ENCODE data around the gene NDUFA7. TPM values are rescaled to one million over a fixed set of nuclear protein-coding genes. Genes with fewer than 3 reads are reported as not detected.

The NDUFA7 gene
- total and polyA plus RNA-seq, 2 of the 13 experiments (the other 11 are each of a cell fraction or from before 2014, with no cell fraction given) = 64.5 to 71.5 TPM

DNA sequence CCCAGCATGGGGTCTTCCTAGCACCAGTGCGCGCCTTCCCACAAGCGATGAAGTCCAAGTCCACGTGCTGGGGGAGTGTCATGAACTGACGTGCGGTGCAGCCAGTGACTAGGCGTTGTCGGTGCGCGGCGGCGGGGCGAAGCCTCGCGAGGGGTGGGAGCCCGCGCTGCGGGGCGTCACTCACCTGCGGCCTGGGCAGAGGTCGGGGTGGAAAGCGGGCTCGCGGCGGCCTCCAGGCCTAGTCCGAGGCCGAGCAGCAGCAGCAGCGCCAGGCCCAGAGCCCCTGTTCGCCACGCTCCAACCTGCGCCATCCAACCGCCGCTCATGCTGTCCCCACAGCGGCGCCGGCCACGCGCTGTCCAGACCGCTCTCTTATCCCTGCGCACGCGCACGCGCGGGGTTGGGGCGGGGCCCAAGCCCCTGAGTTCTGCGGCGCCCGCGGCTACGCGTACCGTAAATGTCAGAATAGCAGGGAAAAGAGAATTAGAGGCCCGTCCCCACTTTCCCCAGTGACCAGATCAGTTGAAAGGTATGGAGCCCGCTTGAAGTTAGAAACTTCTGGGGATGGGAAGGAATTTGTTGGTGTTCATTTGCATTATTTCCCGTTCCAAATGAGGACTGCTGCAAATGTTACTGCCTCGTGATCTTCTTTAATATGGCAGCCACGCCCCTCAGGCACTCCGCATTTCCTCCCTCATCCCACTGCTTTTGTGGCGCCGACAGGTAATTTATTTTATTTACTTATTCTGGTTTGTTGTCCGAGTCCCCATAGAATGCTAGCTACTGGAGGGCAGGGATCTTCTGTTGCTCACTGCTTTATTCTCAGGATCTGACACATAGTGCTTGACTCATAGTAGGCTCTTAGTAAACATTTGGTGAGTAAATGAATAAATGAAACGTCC, 13.0 kb downstream of the NDUFA7 start, which contains the start of gene CD320 (continued):
- TF ChIP-seq, protein P1, sequence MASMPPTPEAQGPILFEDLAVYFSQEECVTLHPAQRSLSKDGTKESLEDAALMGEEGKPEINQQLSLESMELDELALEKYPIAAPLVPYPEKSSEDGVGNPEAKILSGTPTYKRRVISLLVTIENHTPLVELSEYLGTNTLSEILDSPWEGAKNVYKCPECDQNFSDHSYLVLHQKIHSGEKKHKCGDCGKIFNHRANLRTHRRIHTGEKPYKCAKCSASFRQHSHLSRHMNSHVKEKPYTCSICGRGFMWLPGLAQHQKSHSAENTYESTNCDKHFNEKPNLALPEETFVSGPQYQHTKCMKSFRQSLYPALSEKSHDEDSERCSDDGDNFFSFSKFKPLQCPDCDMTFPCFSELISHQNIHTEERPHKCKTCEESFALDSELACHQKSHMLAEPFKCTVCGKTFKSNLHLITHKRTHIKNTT (CRISPR knock-in tag; IDR thresholded peaks at IDR 0.05) = no peak
- TF ChIP-seq ZNF224 (CRISPR knock-in tag; IDR thresholded peaks at IDR 0.05) (peak; percentile 90), ERF (CRISPR knock-in tag; IDR thresholded peaks at IDR 0.05) (peak; percentile 72), MED8 (CRISPR knock-in tag; IDR thresholded peaks at IDR 0.05; ENCODE audit: insufficient replicate concordance) (peak; percentile 58), PAF1 (CRISPR knock-in tag; IDR thresholded peaks at IDR 0.05) (peak; percentile 44; the same call in 1 of the 2 replicates), ZNF557 (CRISPR knock-in tag; IDR thresholded peaks at IDR 0.05) (peak; percentile 86; the same call in 1 of the 2 replicates), SIX1 (CRISPR knock-in tag; IDR thresholded peaks at IDR 0.05; ENCODE audit: borderline replicate concordance) (no peak), MEIS1 (CRISPR knock-in tag; IDR thresholded peaks at IDR 0.05; ENCODE audit: borderline replicate concordance) (no peak), ZNF282 (IDR thresholded peaks at IDR 0.05; ENCODE audit: partially characterized antibody) (no peak), PHB2 (IDR thresholded peaks at IDR 0.05; ENCODE audit: partially characterized antibody) (no peak), ARNT (IDR thresholded peaks at IDR 0.05) (no peak), KLF11 (CRISPR knock-in tag; IDR thresholded peaks at IDR 0.05) (no peak), MTA3 (CRISPR knock-in tag; IDR thresholded peaks at IDR 0.05) (no peak), MTF1 (CRISPR knock-in tag; IDR thresholded peaks at IDR 0.05) (0 out of 2 replicates have a peak, but pooled peaks have one; percentile 55), NCOA1 (CRISPR knock-in tag; IDR thresholded peaks at IDR 0.05) (peak; percentile 72; the same call in 1 of the 2 replicates), ZNF629 (CRISPR knock-in tag; conservative IDR thresholded peaks at IDR 0.05) (peak; percentile 47; the same call in 1 of the 2 replicates), ZNF724P (CRISPR knock-in tag; IDR thresholded peaks at IDR 0.05; ENCODE audit: borderline replicate concordance) (peak; percentile 90), FOXP1 (IDR thresholded peaks at IDR 0.05) (no peak), FOXP1 (CRISPR knock-in tag; IDR thresholded peaks at IDR 0.05) (no peak), ZNF546 (CRISPR knock-in tag; conservative IDR thresholded peaks at IDR 0.05) (peak; percentile 98), ZFP37 (CRISPR knock-in tag; IDR thresholded peaks at IDR 0.05; ENCODE audit: borderline replicate concordance) (peak; percentile 95)
- TF ChIP-seq, protein P2, sequence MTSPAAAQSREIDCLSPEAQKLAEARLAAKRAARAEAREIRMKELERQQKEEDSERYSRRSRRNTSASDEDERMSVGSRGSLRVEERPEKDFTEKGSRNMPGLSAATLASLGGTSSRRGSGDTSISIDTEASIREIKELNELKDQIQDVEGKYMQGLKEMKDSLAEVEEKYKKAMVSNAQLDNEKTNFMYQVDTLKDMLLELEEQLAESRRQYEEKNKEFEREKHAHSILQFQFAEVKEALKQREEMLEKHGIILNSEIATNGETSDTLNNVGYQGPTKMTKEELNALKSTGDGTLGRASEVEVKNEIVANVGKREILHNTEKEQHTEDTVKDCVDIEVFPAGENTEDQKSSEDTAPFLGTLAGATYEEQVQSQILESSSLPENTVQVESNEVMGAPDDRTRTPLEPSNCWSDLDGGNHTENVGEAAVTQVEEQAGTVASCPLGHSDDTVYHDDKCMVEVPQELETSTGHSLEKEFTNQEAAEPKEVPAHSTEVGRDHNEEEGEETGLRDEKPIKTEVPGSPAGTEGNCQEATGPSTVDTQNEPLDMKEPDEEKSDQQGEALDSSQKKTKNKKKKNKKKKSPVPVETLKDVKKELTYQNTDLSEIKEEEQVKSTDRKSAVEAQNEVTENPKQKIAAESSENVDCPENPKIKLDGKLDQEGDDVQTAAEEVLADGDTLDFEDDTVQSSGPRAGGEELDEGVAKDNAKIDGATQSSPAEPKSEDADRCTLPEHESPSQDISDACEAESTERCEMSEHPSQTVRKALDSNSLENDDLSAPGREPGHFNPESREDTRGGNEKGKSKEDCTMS (CRISPR knock-in tag; conservative IDR thresholded peaks at IDR 0.05) = no peak
- TF ChIP-seq, protein P3, sequence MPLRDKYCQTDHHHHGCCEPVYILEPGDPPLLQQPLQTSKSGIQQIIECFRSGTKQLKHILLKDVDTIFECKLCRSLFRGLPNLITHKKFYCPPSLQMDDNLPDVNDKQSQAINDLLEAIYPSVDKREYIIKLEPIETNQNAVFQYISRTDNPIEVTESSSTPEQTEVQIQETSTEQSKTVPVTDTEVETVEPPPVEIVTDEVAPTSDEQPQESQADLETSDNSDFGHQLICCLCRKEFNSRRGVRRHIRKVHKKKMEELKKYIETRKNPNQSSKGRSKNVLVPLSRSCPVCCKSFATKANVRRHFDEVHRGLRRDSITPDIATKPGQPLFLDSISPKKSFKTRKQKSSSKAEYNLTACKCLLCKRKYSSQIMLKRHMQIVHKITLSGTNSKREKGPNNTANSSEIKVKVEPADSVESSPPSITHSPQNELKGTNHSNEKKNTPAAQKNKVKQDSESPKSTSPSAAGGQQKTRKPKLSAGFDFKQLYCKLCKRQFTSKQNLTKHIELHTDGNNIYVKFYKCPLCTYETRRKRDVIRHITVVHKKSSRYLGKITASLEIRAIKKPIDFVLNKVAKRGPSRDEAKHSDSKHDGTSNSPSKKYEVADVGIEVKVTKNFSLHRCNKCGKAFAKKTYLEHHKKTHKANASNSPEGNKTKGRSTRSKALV (CRISPR knock-in tag; IDR thresholded peaks at IDR 0.05) = peak; percentile 95
- TF ChIP-seq, protein P4, sequence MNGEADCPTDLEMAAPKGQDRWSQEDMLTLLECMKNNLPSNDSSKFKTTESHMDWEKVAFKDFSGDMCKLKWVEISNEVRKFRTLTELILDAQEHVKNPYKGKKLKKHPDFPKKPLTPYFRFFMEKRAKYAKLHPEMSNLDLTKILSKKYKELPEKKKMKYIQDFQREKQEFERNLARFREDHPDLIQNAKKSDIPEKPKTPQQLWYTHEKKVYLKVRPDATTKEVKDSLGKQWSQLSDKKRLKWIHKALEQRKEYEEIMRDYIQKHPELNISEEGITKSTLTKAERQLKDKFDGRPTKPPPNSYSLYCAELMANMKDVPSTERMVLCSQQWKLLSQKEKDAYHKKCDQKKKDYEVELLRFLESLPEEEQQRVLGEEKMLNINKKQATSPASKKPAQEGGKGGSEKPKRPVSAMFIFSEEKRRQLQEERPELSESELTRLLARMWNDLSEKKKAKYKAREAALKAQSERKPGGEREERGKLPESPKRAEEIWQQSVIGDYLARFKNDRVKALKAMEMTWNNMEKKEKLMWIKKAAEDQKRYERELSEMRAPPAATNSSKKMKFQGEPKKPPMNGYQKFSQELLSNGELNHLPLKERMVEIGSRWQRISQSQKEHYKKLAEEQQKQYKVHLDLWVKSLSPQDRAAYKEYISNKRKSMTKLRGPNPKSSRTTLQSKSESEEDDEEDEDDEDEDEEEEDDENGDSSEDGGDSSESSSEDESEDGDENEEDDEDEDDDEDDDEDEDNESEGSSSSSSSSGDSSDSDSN (CRISPR knock-in tag; IDR thresholded peaks at IDR 0.05) = peak; percentile 59

Data from HepG2 (cell line).